Measurements from ENCODE around the gene MAGIX. TPM values are rescaled to one million over a fixed set of nuclear protein-coding genes. Genes with fewer than 3 reads are reported as not detected.
A peak's percentile ranks its signal among the peaks of the same experiment; 100 is the strongest.

MAGIX gene
- total and polyA plus RNA-seq, 4 donors, result 2.0 to 6.2 (median 5.8) TPM

GRCh38 chrX:49178537-49178936 lies 16.0 kb downstream of the MAGIX start:
- Histone ChIP-seq H3K36me3 (ENCODE audit: control insufficient read depth, insufficient read depth, low read length) (peaks cover 14% of the 10 kb centered on the region), H3K4me1 (ENCODE audit: control insufficient read depth, insufficient read depth, low read length) (no peaks in the 10 kb centered on the region), H3K4me3 (ENCODE audit: low read depth, low read length) (no peak overlapping the region), H3K27ac (ENCODE audit: low read depth, low read length) (no peak overlapping the region), H3K27me3 (ENCODE audit: control insufficient read depth, insufficient read depth, low read length) (no peaks in the 10 kb centered on the region), H3K9me3 (ENCODE audit: control insufficient read depth, insufficient read depth, low read length) (peaks cover 1% of the 10 kb centered on the region)
- WGBS (ENCODE audit: insufficient coverage), result 79% methylated on average over 3 of the region's 3 CpGs
- DNase-seq (ENCODE audit: low read depth in 4 of 6, low spot score in 6 of 6), result no peak

- Histone ChIP-seq H3K27me3 (ENCODE audit: control insufficient read depth, insufficient read depth, low read length) (no peaks in the 10 kb centered on the region), H3K4me1 (ENCODE audit: control insufficient read depth, insufficient read depth, low read length) (peaks cover 6% of the 10 kb centered on the region), H3K9me3 (ENCODE audit: control insufficient read depth, insufficient read depth, low read length) (peaks cover 1% of the 10 kb centered on the region), H3K36me3 (ENCODE audit: control insufficient read depth, insufficient read depth, low read length) (peaks cover 16% of the 10 kb centered on the region), H3K4me3 (ENCODE audit: low read depth, low read length) (no peak overlapping the region), H3K27ac (ENCODE audit: low read depth, low read length) (no peak overlapping the region)
- 67% methylated on average over 1 of the region's 2 CpGs for WGBS (ENCODE audit: insufficient coverage)
- DNase-seq (ENCODE audit: low read depth in 4 of 6, low spot score in 6 of 6), result no peak
Observed at GRCh38 chrX:49179358-49179757, 16.8 kb downstream of the MAGIX start.

- Histone ChIP-seq H3K4me1 (ENCODE audit: control insufficient read depth, insufficient read depth, low read length) (peaks cover 32% of the 10 kb centered on the region), H3K9me3 (ENCODE audit: control insufficient read depth, insufficient read depth, low read length) (no peaks in the 10 kb centered on the region), H3K27ac (ENCODE audit: low read depth, low read length) (no peak overlapping the region), H3K36me3 (ENCODE audit: control insufficient read depth, insufficient read depth, low read length) (peaks cover 9% of the 10 kb centered on the region), H3K4me3 (ENCODE audit: low read depth, low read length) (no peak overlapping the region), H3K27me3 (ENCODE audit: control insufficient read depth, insufficient read depth, low read length) (no peaks in the 10 kb centered on the region)
- DNase-seq (ENCODE audit: low read depth in 4 of 6, low spot score in 6 of 6), result no peak
- WGBS (ENCODE audit: insufficient coverage), result 76% methylated on average over 18 of the region's 18 CpGs
Observed at GRCh38 chrX:49183701-49184281, 21.2 kb downstream of the MAGIX start.

- no peaks in the 10 kb centered on the region for H3K27me3 ChIP-seq (ENCODE audit: control insufficient read depth, insufficient read depth, low read length)
- no peaks in the 10 kb centered on the region for H3K9me3 ChIP-seq (ENCODE audit: control insufficient read depth, insufficient read depth, low read length)
- H3K4me1 ChIP-seq (ENCODE audit: control insufficient read depth, insufficient read depth, low read length), result peaks cover 32% of the 10 kb centered on the region
- H3K4me3 ChIP-seq (ENCODE audit: low read depth, low read length), result peak overlapping the region; percentile 36
- peak overlapping the region; percentile 22 for H3K27ac ChIP-seq (ENCODE audit: low read depth, low read length)
- WGBS (ENCODE audit: insufficient coverage), result 36% methylated on average over 46 of the region's 46 CpGs
- peaks cover 9% of the 10 kb centered on the region for H3K36me3 ChIP-seq (ENCODE audit: control insufficient read depth, insufficient read depth, low read length)
- peak in 2 of 6 donors; percentile 75 to 89 for DNase-seq (ENCODE audit: low read depth in 4 of 6, low spot score in 6 of 6)
Observed at GRCh38 chrX:49184294-49185281, 22.0 kb downstream of the MAGIX start.

GRCh38 chrX:49186125-49187027 lies 23.8 kb downstream of the MAGIX start, which contains the start of gene PRICKLE3:
PRICKLE3 (minus strand) TSS chrX:49186373; CDS start chrX:49186297, 76 bp downstream.
- H3K4me1 ChIP-seq (ENCODE audit: control insufficient read depth, insufficient read depth, low read length), result peaks cover 32% of the 10 kb centered on the region
- WGBS (ENCODE audit: insufficient coverage), result 39% methylated on average over 56 of the region's 62 CpGs
- H3K27me3 ChIP-seq (ENCODE audit: control insufficient read depth, insufficient read depth, low read length), result no peaks in the 10 kb centered on the region
- H3K27ac ChIP-seq (ENCODE audit: low read depth, low read length), result peak within 1 kb of the TSS; percentile 67
- H3K9me3 ChIP-seq (ENCODE audit: control insufficient read depth, insufficient read depth, low read length), result no peaks in the 10 kb centered on the region
- DNase-seq (ENCODE audit: low read depth in 4 of 6, low spot score in 6 of 6), result peak in 1 of 6 donors; percentile 54
- peak within 1 kb of the TSS; percentile 45 for H3K4me3 ChIP-seq (ENCODE audit: low read depth, low read length)
- peaks cover 9% of the 10 kb centered on the region for H3K36me3 ChIP-seq (ENCODE audit: control insufficient read depth, insufficient read depth, low read length)

- no peak for DNase-seq (ENCODE audit: low read depth in 4 of 6, low spot score in 6 of 6)
- Histone ChIP-seq H3K4me3 (ENCODE audit: low read depth, low read length) (no peak overlapping the region), H3K9me3 (ENCODE audit: control insufficient read depth, insufficient read depth, low read length) (no peaks in the 10 kb centered on the region), H3K27ac (ENCODE audit: low read depth, low read length) (peak overlapping the region; percentile 67), H3K4me1 (ENCODE audit: control insufficient read depth, insufficient read depth, low read length) (peaks cover 32% of the 10 kb centered on the region), H3K36me3 (ENCODE audit: control insufficient read depth, insufficient read depth, low read length) (peaks cover 9% of the 10 kb centered on the region), H3K27me3 (ENCODE audit: control insufficient read depth, insufficient read depth, low read length) (no peaks in the 10 kb centered on the region)
- 54% methylated on average over 4 of the region's 15 CpGs for WGBS (ENCODE audit: insufficient coverage)
Observed at GRCh38 chrX:49187028-49187394, 24.5 kb downstream of the MAGIX start.

DNA sequence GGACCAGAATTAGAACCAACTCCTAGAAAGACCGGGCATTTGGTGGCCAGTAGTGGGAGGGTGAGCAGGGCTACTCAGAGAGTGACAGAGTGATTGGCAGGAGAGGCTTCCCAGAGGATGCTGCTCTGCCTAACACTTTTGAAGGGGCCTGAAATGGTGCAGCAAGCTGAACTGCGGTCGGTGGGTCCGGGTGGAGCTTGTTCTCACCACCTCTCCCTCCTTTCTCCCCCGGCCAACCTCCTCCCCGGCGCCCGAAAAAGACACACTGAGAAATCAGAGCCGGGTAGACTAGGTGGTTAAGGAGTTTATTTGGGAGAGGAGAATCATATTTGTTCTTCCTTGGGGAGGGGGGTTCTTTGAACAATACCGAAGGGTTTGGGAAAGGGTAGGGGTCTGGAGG lies 25.0 kb downstream of the MAGIX start:
- no peak for DNase-seq (ENCODE audit: low read depth in 4 of 6, low spot score in 6 of 6)
- WGBS (ENCODE audit: insufficient coverage), result 29% methylated on average over 1 of the region's 10 CpGs
- H3K4me1 ChIP-seq (ENCODE audit: control insufficient read depth, insufficient read depth, low read length), result peaks cover 32% of the 10 kb centered on the region
- H3K27me3 ChIP-seq (ENCODE audit: control insufficient read depth, insufficient read depth, low read length), result no peaks in the 10 kb centered on the region
- peaks cover 9% of the 10 kb centered on the region for H3K36me3 ChIP-seq (ENCODE audit: control insufficient read depth, insufficient read depth, low read length)
- no peaks in the 10 kb centered on the region for H3K9me3 ChIP-seq (ENCODE audit: control insufficient read depth, insufficient read depth, low read length)
- no peak overlapping the region for H3K27ac ChIP-seq (ENCODE audit: low read depth, low read length)
- no peak overlapping the region for H3K4me3 ChIP-seq (ENCODE audit: low read depth, low read length)

GRCh38 chrX:49188468-49189076 lies 26.0 kb downstream of the MAGIX start:
- 83% methylated on average over 4 of the region's 8 CpGs for WGBS (ENCODE audit: insufficient coverage)
- Histone ChIP-seq H3K27ac (ENCODE audit: low read depth, low read length) (no peak overlapping the region), H3K27me3 (ENCODE audit: control insufficient read depth, insufficient read depth, low read length) (no peaks in the 10 kb centered on the region), H3K36me3 (ENCODE audit: control insufficient read depth, insufficient read depth, low read length) (peaks cover 8% of the 10 kb centered on the region), H3K4me3 (ENCODE audit: low read depth, low read length) (no peak overlapping the region), H3K4me1 (ENCODE audit: control insufficient read depth, insufficient read depth, low read length) (peaks cover 32% of the 10 kb centered on the region), H3K9me3 (ENCODE audit: control insufficient read depth, insufficient read depth, low read length) (no peaks in the 10 kb centered on the region)
- no peak for DNase-seq (ENCODE audit: low read depth in 4 of 6, low spot score in 6 of 6)

GRCh38 chrX:49189606-49190005 lies 27.0 kb downstream of the MAGIX start:
- Histone ChIP-seq H3K4me3 (ENCODE audit: low read depth, low read length) (no peak overlapping the region), H3K9me3 (ENCODE audit: control insufficient read depth, insufficient read depth, low read length) (no peaks in the 10 kb centered on the region), H3K36me3 (ENCODE audit: control insufficient read depth, insufficient read depth, low read length) (peaks cover 12% of the 10 kb centered on the region), H3K4me1 (ENCODE audit: control insufficient read depth, insufficient read depth, low read length) (peaks cover 24% of the 10 kb centered on the region), H3K27me3 (ENCODE audit: control insufficient read depth, insufficient read depth, low read length) (no peaks in the 10 kb centered on the region), H3K27ac (ENCODE audit: low read depth, low read length) (no peak overlapping the region)
- DNase-seq (ENCODE audit: low read depth in 4 of 6, low spot score in 6 of 6), result no peak
- WGBS (ENCODE audit: insufficient coverage), result 78% methylated on average over 6 of the region's 6 CpGs
